ENCODE data around the gene FOS.
A peak's percentile ranks its signal among the peaks of the same experiment; 100 is the strongest.

FOS gene

DNA sequence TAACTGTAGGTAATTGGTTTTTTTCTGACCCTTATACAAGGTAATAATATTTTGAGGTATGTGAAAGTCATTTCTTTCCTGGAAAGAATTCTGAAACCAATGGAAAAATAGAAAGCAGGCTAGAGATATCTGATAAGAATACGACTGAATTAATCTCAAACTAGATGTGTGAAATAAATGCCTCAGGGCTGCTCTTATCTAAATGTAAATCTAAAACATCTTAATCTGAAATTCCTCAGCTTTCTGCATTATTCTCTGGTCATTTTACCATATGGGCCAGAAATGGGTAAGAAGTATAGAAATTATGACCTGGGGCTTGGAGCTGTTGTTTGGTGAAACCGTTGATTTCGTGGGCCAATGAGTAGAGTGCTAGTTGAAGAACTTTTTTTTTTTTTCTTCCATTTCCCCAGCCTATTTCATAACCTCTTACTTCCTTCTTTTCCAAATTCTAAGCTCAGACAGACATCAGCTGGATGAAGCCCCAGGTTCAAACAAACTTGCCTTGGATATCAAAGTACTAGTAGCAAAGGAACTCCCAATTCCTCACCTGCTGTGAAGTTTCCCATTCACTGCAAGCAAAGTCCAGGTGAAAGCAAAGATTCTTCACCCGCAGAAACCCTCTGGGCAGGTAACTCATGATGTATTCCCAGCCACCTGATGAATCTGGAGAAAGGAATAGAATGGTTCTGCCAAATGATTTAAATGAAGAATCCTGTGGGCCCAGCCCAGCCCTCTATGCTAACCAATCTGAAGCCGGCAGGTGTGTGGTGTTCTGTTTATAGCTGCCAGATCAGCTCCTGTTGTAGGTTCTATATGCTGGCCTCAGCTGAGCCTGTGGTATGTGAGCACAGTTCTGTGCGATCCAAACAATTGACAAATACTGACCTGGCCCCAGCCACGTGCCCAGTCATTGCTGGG is 9.7 kb upstream of the FOS start:
- Histone ChIP-seq H3K27ac (ENCODE audit: extremely low read depth, low read depth, low read length) (no peak overlapping the region), H3K4me3 (ENCODE audit: low read depth, low read length) (no peak overlapping the region), H3K9me3 (ENCODE audit: control insufficient read depth, insufficient read depth, low read depth, low read length) (no peaks in the 10 kb centered on the region), H3K4me1 (ENCODE audit: control insufficient read depth, insufficient read depth, low read length) (no peaks in the 10 kb centered on the region), H3K36me3 (ENCODE audit: control insufficient read depth in 2 of 2, insufficient read depth in 1 of 2, low read length in 2 of 2) (no peaks in the 10 kb centered on the region)
- TF ChIP-seq INSM2 (tag by site-specific recombination; IDR thresholded peaks at IDR 0.05), result no peak
- TF ChIP-seq, protein P1, sequence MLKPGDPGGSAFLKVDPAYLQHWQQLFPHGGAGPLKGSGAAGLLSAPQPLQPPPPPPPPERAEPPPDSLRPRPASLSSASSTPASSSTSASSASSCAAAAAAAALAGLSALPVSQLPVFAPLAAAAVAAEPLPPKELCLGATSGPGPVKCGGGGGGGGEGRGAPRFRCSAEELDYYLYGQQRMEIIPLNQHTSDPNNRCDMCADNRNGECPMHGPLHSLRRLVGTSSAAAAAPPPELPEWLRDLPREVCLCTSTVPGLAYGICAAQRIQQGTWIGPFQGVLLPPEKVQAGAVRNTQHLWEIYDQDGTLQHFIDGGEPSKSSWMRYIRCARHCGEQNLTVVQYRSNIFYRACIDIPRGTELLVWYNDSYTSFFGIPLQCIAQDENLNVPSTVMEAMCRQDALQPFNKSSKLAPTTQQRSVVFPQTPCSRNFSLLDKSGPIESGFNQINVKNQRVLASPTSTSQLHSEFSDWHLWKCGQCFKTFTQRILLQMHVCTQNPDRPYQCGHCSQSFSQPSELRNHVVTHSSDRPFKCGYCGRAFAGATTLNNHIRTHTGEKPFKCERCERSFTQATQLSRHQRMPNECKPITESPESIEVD (tag by site-specific recombination; IDR thresholded peaks at IDR 0.05), result no peak
- TF ChIP-seq REPIN1 (tag by site-specific recombination; IDR thresholded peaks at IDR 0.05; ENCODE audit: low read depth), result no peak
- ChIA-PET POLR2A (interaction anchor here (1.0 kb wide), 1 partner anchor 10 kb away, joined by 3 read pairs; no protein-coding TSS in a partner anchor), CTCF (interaction anchor here (0.6 kb wide), 1 partner anchor 16 kb away, joined by 3 read pairs; no protein-coding TSS in a partner anchor)

DNA sequence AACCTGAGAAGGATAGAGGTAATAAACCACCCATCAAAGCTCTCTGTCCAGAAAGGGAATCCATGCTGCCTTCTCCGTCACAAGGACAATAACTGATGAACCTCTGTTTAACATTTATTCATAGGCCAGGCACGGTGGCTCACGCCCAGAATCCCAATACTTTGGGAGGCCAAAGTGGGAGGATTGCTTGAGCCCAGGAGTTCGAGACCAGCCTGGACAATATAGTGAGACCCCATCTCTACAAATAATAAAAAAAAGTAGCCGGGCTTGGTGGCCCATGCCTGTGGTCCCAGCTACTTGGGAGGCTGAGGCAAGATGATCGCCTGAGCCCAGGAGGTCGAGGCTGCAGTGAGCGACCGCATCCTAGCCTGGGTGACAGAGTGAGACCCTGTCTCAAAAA is 7.1 kb upstream of the FOS start:
- H3K4me1 ChIP-seq (ENCODE audit: control insufficient read depth, insufficient read depth, low read length), result no peaks in the 10 kb centered on the region
- H3K4me3 ChIP-seq (ENCODE audit: low read depth, low read length), result no peak overlapping the region
- H3K9me3 ChIP-seq (ENCODE audit: control insufficient read depth, insufficient read depth, low read depth, low read length), result no peaks in the 10 kb centered on the region
- ChIA-PET CTCF (interaction anchor here (0.6 to 0.7 kb wide), 4 partner anchors 31 to 1126 kb away, joined by 3 to 4 read pairs (median 3); no protein-coding TSS in a partner anchor), POLR2A (interaction anchor here (0.7 kb wide), 1 partner anchor 955 kb away, joined by 3 read pairs; no protein-coding TSS in a partner anchor)
- TF ChIP-seq ZNF660 (tag by site-specific recombination; IDR thresholded peaks at IDR 0.05) (no peak), ZNF629 (tag by site-specific recombination; IDR thresholded peaks at IDR 0.05) (no peak), ZNF335 (tag by site-specific recombination; conservative IDR thresholded peaks at IDR 0.05) (no peak), ZNF621 (tag by site-specific recombination; IDR thresholded peaks at IDR 0.05) (no peak), ZNF530 (tag by site-specific recombination; IDR thresholded peaks at IDR 0.05; ENCODE audit: low read depth) (no peak), ZNF248 (tag by site-specific recombination; IDR thresholded peaks at IDR 0.05) (no peak), ZNF391 (tag by site-specific recombination; IDR thresholded peaks at IDR 0.05; ENCODE audit: borderline replicate concordance, low read depth) (no peak), ZNF16 (tag by site-specific recombination; IDR thresholded peaks at IDR 0.05; ENCODE audit: low read depth) (no peak), ZNF157 (tag by site-specific recombination; IDR thresholded peaks at IDR 0.05) (no peak)
- TF ChIP-seq, protein P2, sequence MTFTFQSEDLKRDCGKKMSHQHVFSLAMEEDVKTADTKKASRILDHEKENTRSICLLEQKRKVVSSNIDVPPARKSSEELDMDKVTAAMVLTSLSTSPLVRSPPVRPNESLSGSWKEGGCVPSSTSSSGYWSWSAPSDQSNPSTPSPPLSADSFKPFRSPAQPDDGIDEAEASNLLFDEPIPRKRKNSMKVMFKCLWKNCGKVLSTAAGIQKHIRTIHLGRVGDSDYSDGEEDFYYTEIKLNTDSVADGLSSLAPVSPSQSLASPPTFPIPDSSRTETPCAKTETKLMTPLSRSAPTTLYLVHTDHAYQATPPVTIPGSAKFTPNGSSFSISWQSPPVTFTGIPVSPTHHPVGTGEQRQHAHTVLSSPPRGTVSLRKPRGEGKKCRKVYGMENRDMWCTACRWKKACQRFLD (tag by site-specific recombination; IDR thresholded peaks at IDR 0.05), result no peak
- H3K36me3 ChIP-seq (ENCODE audit: control insufficient read depth in 2 of 2, insufficient read depth in 1 of 2, low read length in 2 of 2), result no peaks in the 10 kb centered on the region
- H3K27ac ChIP-seq (ENCODE audit: extremely low read depth, low read depth, low read length), result no peak overlapping the region

GRCh38 chr14:75273272-75274049 is 5.2 kb upstream of the FOS start:
- ChIA-PET POLR2A (no interaction called here), CTCF (no interaction called here)
- Histone ChIP-seq H3K4me1 (ENCODE audit: control insufficient read depth, insufficient read depth, low read length) (peaks cover 4% of the 10 kb centered on the region; the same call in 1 of the 2 replicates), H3K27ac (ENCODE audit: extremely low read depth, low read depth, low read length) (no peak overlapping the region), H3K4me3 (ENCODE audit: low read depth, low read length) (no peak overlapping the region), H3K9me3 (ENCODE audit: control insufficient read depth, insufficient read depth, low read depth, low read length) (no peaks in the 10 kb centered on the region), H3K36me3 (ENCODE audit: control insufficient read depth in 2 of 2, insufficient read depth in 1 of 2, low read length in 2 of 2) (no peaks in the 10 kb centered on the region)
- TF ChIP-seq ZNF394 (tag by site-specific recombination; IDR thresholded peaks at IDR 0.05; ENCODE audit: borderline replicate concordance), result peak; percentile 61; the same call in 1 of the 2 replicates
- TF ChIP-seq ZNF174 (tag by site-specific recombination; IDR thresholded peaks at IDR 0.05), result no peak
- no peak for TF ChIP-seq ZSCAN16 (tag by site-specific recombination; IDR thresholded peaks at IDR 0.05)
